ENCODE measurements around the gene XRCC6.

DNA sequence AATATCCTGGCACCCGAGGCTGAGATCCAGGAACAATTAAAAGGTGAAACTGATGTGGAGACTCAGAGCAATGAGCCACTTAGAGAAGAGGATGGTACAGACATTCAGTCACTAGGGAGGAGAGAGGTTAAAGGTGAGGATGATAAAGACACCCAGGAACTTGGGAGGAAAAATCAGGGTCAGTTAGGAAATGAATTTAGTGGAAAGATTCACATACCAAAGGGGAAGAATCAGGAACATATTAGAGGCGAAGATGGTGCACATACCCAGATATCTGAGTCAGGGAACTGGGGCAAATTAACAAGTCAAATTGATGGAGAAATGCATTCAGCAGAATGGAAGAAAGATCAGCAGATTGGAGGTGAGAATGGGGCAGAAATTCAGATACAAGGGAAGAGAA is 74.1 kb downstream of the XRCC6 start:
- TF ChIP-seq ZNF274 (IDR thresholded peaks at IDR 0.05; ENCODE audit: low read depth, low read length) = no peak
- TF ChIP-seq YY1 (IDR thresholded peaks at IDR 0.05; ENCODE audit: insufficient read depth, insufficient read length) = no peak
- no peak for TF ChIP-seq SUZ12 (IDR thresholded peaks at IDR 0.05; ENCODE audit: extremely low read depth, insufficient read depth, insufficient read length)

All from NT2/D1 (cell line).